HK-2 (cell line): ENCODE measurements around the gene SEMA3B.
"Not testable (repeated sequence)": the region's sequence is repeated elsewhere in the genome, so short reads cannot be mapped to it uniquely, and the experiment has no call there.

Source experiments
- DNase-seq: peaks from one replicate; pipeline ENCODE4 v3.0.0-alpha.2; 2018; ENCODE audit not compliant: unreplicated experiment

The SEMA3B gene

GRCh38 chr3:50272911-50273688 lies 4.2 kb downstream of the SEMA3B start:
- peak; percentile 88 for DNase-seq

GRCh38 chr3:50273689-50274065 lies 4.7 kb downstream of the SEMA3B start:
- no peak for DNase-seq

GRCh38 chr3:50274371-50275104 lies 5.6 kb downstream of the SEMA3B start:
- no peak for DNase-seq

GRCh38 chr3:50275141-50275995 lies 6.4 kb downstream of the SEMA3B start:
- DNase-seq, result no peak

- DNase-seq, result no peak
These were observed 7.2 kb downstream of the SEMA3B start for GRCh38 chr3:50275996-50276761.

- DNase-seq, result no peak
These were observed 7.8 kb downstream of the SEMA3B start for GRCh38 chr3:50276762-50277101.

- DNase-seq, result no peak
These were observed 9.4 kb downstream of the SEMA3B start for GRCh38 chr3:50278123-50278879.

GRCh38 chr3:50278880-50279224 lies 9.9 kb downstream of the SEMA3B start, which contains the start of gene LSMEM2:
TSS of gene LSMEM2 (plus strand) at chr3:50279087. CDS start at chr3:50279114, 27 bp downstream.
- DNase-seq, result no peak

- no peak for DNase-seq
These were observed 10.5 kb downstream of the SEMA3B start for GRCh38 chr3:50279255-50280016.

- not testable (repeated sequence) for DNase-seq
These were observed 15.2 kb downstream of the SEMA3B start for GRCh38 chr3:50284121-50284520.

- no peak for DNase-seq
These were observed 17.6 kb downstream of the SEMA3B start for GRCh38 chr3:50286322-50287227.

GRCh38 chr3:50287262-50287661 lies 18.3 kb downstream of the SEMA3B start:
- no peak for DNase-seq

GRCh38 chr3:50288387-50289007 lies 19.6 kb downstream of the SEMA3B start:
- no peak for DNase-seq

GRCh38 chr3:50289130-50289529 lies 20.2 kb downstream of the SEMA3B start:
- no peak for DNase-seq

GRCh38 chr3:50290161-50290641 lies 21.3 kb downstream of the SEMA3B start:
- no peak for DNase-seq

GRCh38 chr3:50292159-50293078 lies 23.5 kb downstream of the SEMA3B start, which contains the start of gene IFRD2:
TSS of gene IFRD2 (minus strand) at chr3:50292429. CDS start at chr3:50292274, 155 bp downstream.
- DNase-seq, result peak; percentile 93
